GM19239 (cell line): ENCODE data around the gene TRIL.

Experiments
- DNase-seq: peaks from one replicate; pipeline ENCODE4 v3.0.0; 2011; ENCODE audit warnings: low spot score; ENCODE audit not compliant: insufficient read length
- FAIRE-seq: peaks from 2 replicates; lab custom pipeline; 2011; peaks lifted over from hg19 to GRCh38; lab: Jason Lieb, UNC

Gene TRIL

GRCh38 chr7:28941633-28942032, 16.5 kb downstream of the TRIL start:
- FAIRE-seq, result no peak

GRCh38 chr7:28940741-28941384, 17.3 kb downstream of the TRIL start:
- no peak for FAIRE-seq
- no peak for DNase-seq

More at GRCh38 chr7:28941633-28942032, 16.5 kb downstream of the TRIL start:
- DNase-seq, result no peak

GRCh38 chr7:28939844-28940544, 18.1 kb downstream of the TRIL start:
- DNase-seq (no peak), FAIRE-seq (no peak)

- DNase-seq (no peak), FAIRE-seq (no peak)
Observed at GRCh38 chr7:28939367-28939766, 18.8 kb downstream of the TRIL start.

GRCh38 chr7:28937619-28938018, 20.5 kb downstream of the TRIL start:
- FAIRE-seq, result no peak
- DNase-seq, result no peak

GRCh38 chr7:28937103-28937502, 21.0 kb downstream of the TRIL start:
- DNase-seq (no peak), FAIRE-seq (no peak)

- FAIRE-seq (no peak), DNase-seq (no peak)
Observed at GRCh38 chr7:28933846-28934320, 24.2 kb downstream of the TRIL start.

GRCh38 chr7:28931565-28931964, 26.6 kb downstream of the TRIL start:
- FAIRE-seq (no peak), DNase-seq (no peak)

GRCh38 chr7:28926871-28927597, 31.1 kb downstream of the TRIL start:
- FAIRE-seq (peak; percentile 83), DNase-seq (peak; percentile 65)

GRCh38 chr7:28922624-28923331, 35.4 kb downstream of the TRIL start:
- DNase-seq, result no peak
- FAIRE-seq, result peak; percentile 92

GRCh38 chr7:28921822-28922221, 36.3 kb downstream of the TRIL start:
- peak; percentile 19 for DNase-seq
- peak; percentile 79 for FAIRE-seq

GRCh38 chr7:28920424-28920823, 37.7 kb downstream of the TRIL start:
- DNase-seq, result no peak
- FAIRE-seq, result no peak

GRCh38 chr7:28919510-28919909, 38.6 kb downstream of the TRIL start:
- DNase-seq (no peak), FAIRE-seq (no peak)

GRCh38 chr7:28908775-28909174, 49.4 kb downstream of the TRIL start:
- FAIRE-seq (no peak), DNase-seq (no peak)

- DNase-seq (no peak), FAIRE-seq (no peak)
Observed at GRCh38 chr7:28905464-28905863, 52.7 kb downstream of the TRIL start.

- DNase-seq (no peak), FAIRE-seq (no peak)
Observed at GRCh38 chr7:28904578-28905048, 53.5 kb downstream of the TRIL start.

GRCh38 chr7:28903730-28904577, 54.2 kb downstream of the TRIL start:
- FAIRE-seq (no peak), DNase-seq (no peak)
